GM23338 (cell line): ENCODE data around the gene UBXN4. TPM values are rescaled to one million over a fixed set of nuclear protein-coding genes. Genes with fewer than 3 reads are reported as not detected.

ENCODE experiments used
- ATAC-seq: fragments of 200-7000 bp; cut with Tn5 transposase; 3 replicates; pipeline ENCODE4 v1.9.1; 2020
- DNase-seq: peaks from one replicate; pipeline ENCODE4 v3.0.0-alpha.2; 2015; ENCODE audit warnings: low spot score
- H2AFZ ChIP-seq: fragments of 200-600 bp; sonication (generic); 2 replicates; pipeline ENCODE4 v1.8.0; 2016; ENCODE audit warnings: antibody characterized with exemption, mild to moderate bottlenecking, moderate library complexity
- H3F3A ChIP-seq: fragments of 200-600 bp; sonication (generic); replicated peaks from 2 replicates; pipeline ENCODE4 v1.8.0; 2017; ENCODE audit warnings: antibody characterized with exemption, mixed run types, low read depth
- H3K27ac ChIP-seq: fragments of 200-600 bp; sonication (generic); 2 replicates; pipeline ENCODE4 v1.6.1; 2016; ENCODE audit warnings: low read depth
- H3K27me3 ChIP-seq: fragments of 200-600 bp; sonication (generic); 2 replicates; pipeline ENCODE4 v1.8.0; 2016; ENCODE audit warnings: mild to moderate bottlenecking, mixed run types, moderate library complexity; ENCODE audit not compliant: insufficient read depth
- H3K36me3 ChIP-seq: fragments of 200-600 bp; sonication (generic); 2 replicates; pipeline ENCODE4 v1.8.0; 2016; ENCODE audit warnings: mild to moderate bottlenecking; ENCODE audit not compliant: insufficient read depth
- H3K4me1 ChIP-seq: fragments of 200-600 bp; sonication (generic); 2 replicates; pipeline ENCODE4 v1.8.0; 2016; ENCODE audit warnings: mild to moderate bottlenecking, moderate library complexity; ENCODE audit not compliant: insufficient read depth
- H3K4me2 ChIP-seq: fragments of 200-600 bp; sonication (generic); 2 replicates; pipeline ENCODE4 v1.7.1; 2017; ENCODE audit warnings: mixed run types
- H3K4me3 ChIP-seq: fragments of 200-600 bp; sonication (generic); 2 replicates; pipeline ENCODE4 v1.6.1; 2016; ENCODE audit warnings: mixed run types
- H3K79me2 ChIP-seq: fragments of 200-600 bp; sonication (generic); replicated peaks from 2 replicates; pipeline ENCODE4 v1.8.0; 2017; ENCODE audit warnings: mild to moderate bottlenecking; ENCODE audit not compliant: insufficient read depth
- H3K9me2 ChIP-seq: fragments of 200-600 bp; sonication (generic); 2 replicates; pipeline ENCODE4 v1.8.0; 2017; ENCODE audit not compliant: insufficient read depth
- H4K20me1 ChIP-seq: fragments of 200-600 bp; sonication (generic); replicated peaks from 2 replicates; pipeline ENCODE4 v1.8.0; 2017; ENCODE audit warnings: mild to moderate bottlenecking; ENCODE audit not compliant: insufficient read depth
- H3K27ac Mint-ChIP-seq: 2 replicates; pipeline ENCODE4 v1.8.0; 2020; ENCODE audit warnings: inconsistent platforms, mild to moderate bottlenecking, moderate library complexity, mixed read lengths
- H3K27me3 Mint-ChIP-seq: 3 replicates; pipeline ENCODE4 v1.8.0; 2022; ENCODE audit warnings: low read depth, mild to moderate bottlenecking, moderate library complexity, mixed read lengths, inconsistent platforms; ENCODE audit not compliant: insufficient read depth, poor library complexity
- H3K36me3 Mint-ChIP-seq: 3 replicates; pipeline ENCODE4 v1.8.0; 2021; ENCODE audit warnings: low read depth, mild to moderate bottlenecking, inconsistent platforms, moderate library complexity, mixed read lengths
- H3K4me1 Mint-ChIP-seq: 3 replicates; pipeline ENCODE4 v1.8.0; 2020; ENCODE audit warnings: mild to moderate bottlenecking, inconsistent platforms, mixed read lengths
- H3K4me3 Mint-ChIP-seq: 3 replicates; pipeline ENCODE4 v1.8.0; 2021; ENCODE audit warnings: moderate library complexity, mild to moderate bottlenecking, inconsistent platforms, mixed read lengths
- H3K9me3 Mint-ChIP-seq: 3 replicates; pipeline ENCODE4 v1.8.0; 2020; ENCODE audit warnings: moderate library complexity, mild to moderate bottlenecking, inconsistent platforms, mixed read lengths
- CREB1 ChIP-seq: fragments of 250-450 bp; sonication (Bioruptor Pico); IDR thresholded peaks from 2 replicates; pipeline ENCODE4 v1.5.0; 2020; ENCODE audit warnings: low read depth, mild to moderate bottlenecking, moderate library complexity
- EZH2 ChIP-seq: fragments of 200-600 bp; sonication (generic); IDR thresholded peaks from one replicate; pipeline ENCODE4 v1.8.0; 2017; ENCODE audit warnings: antibody characterized with exemption, mild to moderate bottlenecking, low read depth; ENCODE audit not compliant: unreplicated experiment
- EZH2phosphoT487 ChIP-seq: fragments of 200-600 bp; sonication (generic); IDR thresholded peaks from one replicate; pipeline ENCODE4 v1.8.1; 2018; ENCODE audit warnings: antibody characterized with exemption; ENCODE audit not compliant: unreplicated experiment
- JUNB ChIP-seq: IDR thresholded peaks from one replicate; pipeline ENCODE4 v1.6.1; 2016; ENCODE audit warnings: antibody characterized with exemption; ENCODE audit not compliant: unreplicated experiment
- NANOG ChIP-seq: IDR thresholded peaks from 2 replicates; pipeline ENCODE4 v1.6.1; 2016; ENCODE audit warnings: antibody characterized with exemption, borderline replicate concordance
- STAT1 ChIP-seq: IDR thresholded peaks from one replicate; pipeline ENCODE4 v1.6.1; 2016; ENCODE audit warnings: antibody characterized with exemption; ENCODE audit not compliant: unreplicated experiment
- ZNF114 ChIP-seq: fragments of 250-450 bp; sonication (Bioruptor Pico); IDR thresholded peaks from 2 replicates; pipeline ENCODE4 v1.5.0; 2020; ENCODE audit warnings: mild to moderate bottlenecking, moderate library complexity
- ZNF331 ChIP-seq: fragments of 250-450 bp; sonication (Bioruptor Pico); IDR thresholded peaks from 2 replicates; pipeline ENCODE4 v1.5.0; 2020; ENCODE audit warnings: low read depth, mild to moderate bottlenecking, moderate library complexity
- polyA plus RNA-seq: library from polyadenylated mRNA; unstranded; fragments of >200 nt; fragmentation: Nextera tagmentation; extraction: Ambion mirVana; gene quantifications from 2 replicates; pipeline ENCODE4 v1.2.1, GENCODE V29; 2016
- total RNA-seq: library from RNA; depleted of rRNA; stranded (reverse); fragments of >200 nt; shearing (Covaris generic); gene quantifications from 2 replicates; pipeline ENCODE4 v1.2.3, GENCODE V29; 2014
- TF ChIP-seq, protein P1 (sequence below), 2 experiments: fragments of 200-600 bp in 1 of 2; sonication (generic) in 1 of 2; conservative IDR thresholded peaks; 2 replicates each; pipeline versions ENCODE4 v1.5.1 to v1.6.1; 2016 to 2017; ENCODE audit warnings: antibody characterized with exemption in 2 of 2, low read depth in 2 of 2, mild to moderate bottlenecking in 2 of 2, moderate library complexity in 1 of 2
- TF ChIP-seq, protein P2 (sequence below): IDR thresholded peaks from one replicate; pipeline ENCODE4 v1.6.1; 2018; ENCODE audit warnings: antibody characterized with exemption; ENCODE audit not compliant: unreplicated experiment

Gene UBXN4
- total and polyA plus RNA-seq, 2 experiments from 2014 or later = 57.6 to 226 TPM

- H3K9me2 ChIP-seq = 0 out of 2 replicates have a peak, but pooled peaks cover 2% of the 10 kb centered on the region
- Mint-ChIP-seq H3K27me3 (peaks cover 2% of the 10 kb centered on the region), H3K36me3 (no peaks in the 10 kb centered on the region; the same call in 2 of the 3 replicates), H3K27ac (no peak overlapping the region), H3K9me3 (peaks cover 11% of the 10 kb centered on the region; the same call in 2 of the 3 replicates), H3K4me3 (no peak overlapping the region), H3K4me1 (no peaks in the 10 kb centered on the region)
- H3K27me3 ChIP-seq = no peaks in the 10 kb centered on the region
- no peak overlapping the region for H3K27ac ChIP-seq
- TF ChIP-seq ZNF331 (CRISPR knock-in tag) = no peak
- no peaks in the 10 kb centered on the region for H3K79me2 ChIP-seq
- H2AFZ ChIP-seq = no peak overlapping the region; the same call in 1 of the 2 replicates
- H3K4me1 ChIP-seq = no peaks in the 10 kb centered on the region
- H3K4me3 ChIP-seq = no peak overlapping the region
- no peaks in the 10 kb centered on the region for H4K20me1 ChIP-seq
- DNase-seq = no peak
- H3K4me2 ChIP-seq = no peak overlapping the region
- H3K36me3 ChIP-seq = no peaks in the 10 kb centered on the region
- H3F3A ChIP-seq = no peaks in the 10 kb centered on the region
- no peak for ATAC-seq
Measured at GRCh38 chr2:135817951-135818350, 76.3 kb downstream of the UBXN4 start.

DNA sequence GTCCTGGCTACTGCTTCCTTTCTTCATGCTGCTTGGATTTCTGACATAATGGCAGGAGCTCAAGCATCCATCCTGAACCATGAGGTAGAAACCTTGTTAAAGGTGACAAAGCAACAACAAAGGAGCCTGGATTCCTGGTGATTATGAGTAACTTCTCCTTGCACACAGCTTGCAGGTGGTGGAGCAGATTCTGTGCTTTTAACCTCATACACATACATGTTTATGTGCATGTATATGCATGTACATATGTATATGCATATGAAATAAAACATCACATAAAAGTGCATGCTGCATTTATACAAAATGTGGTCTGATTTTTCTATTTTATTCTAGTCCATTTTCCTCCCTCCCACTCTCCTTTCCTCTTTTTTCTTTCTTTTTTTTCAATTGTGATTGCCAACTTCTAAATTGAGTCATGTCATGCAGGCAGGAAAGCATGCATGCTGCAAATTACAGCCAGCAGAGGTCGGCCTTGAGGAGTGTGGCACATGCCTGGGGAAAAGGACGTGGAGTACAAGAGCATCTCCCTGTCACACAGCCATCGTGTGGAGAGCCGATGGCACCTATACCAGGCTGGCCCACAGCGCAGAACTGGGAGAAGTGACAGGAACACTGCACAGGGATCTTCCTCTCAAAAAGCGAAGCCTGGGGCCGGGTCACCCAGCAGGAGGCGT lies 77.4 kb downstream of the UBXN4 start:
- peak; percentile 71 for DNase-seq
- H2AFZ ChIP-seq = peak overlapping the region; percentile 1; the same call in 1 of the 2 replicates
- Mint-ChIP-seq H3K27me3 (peaks cover 2% of the 10 kb centered on the region), H3K36me3 (no peaks in the 10 kb centered on the region; the same call in 2 of the 3 replicates), H3K27ac (no peak overlapping the region), H3K9me3 (peaks cover 15% of the 10 kb centered on the region; the same call in 2 of the 3 replicates), H3K4me1 (no peaks in the 10 kb centered on the region), H3K4me3 (no peak overlapping the region)
- TF ChIP-seq, protein P1, sequence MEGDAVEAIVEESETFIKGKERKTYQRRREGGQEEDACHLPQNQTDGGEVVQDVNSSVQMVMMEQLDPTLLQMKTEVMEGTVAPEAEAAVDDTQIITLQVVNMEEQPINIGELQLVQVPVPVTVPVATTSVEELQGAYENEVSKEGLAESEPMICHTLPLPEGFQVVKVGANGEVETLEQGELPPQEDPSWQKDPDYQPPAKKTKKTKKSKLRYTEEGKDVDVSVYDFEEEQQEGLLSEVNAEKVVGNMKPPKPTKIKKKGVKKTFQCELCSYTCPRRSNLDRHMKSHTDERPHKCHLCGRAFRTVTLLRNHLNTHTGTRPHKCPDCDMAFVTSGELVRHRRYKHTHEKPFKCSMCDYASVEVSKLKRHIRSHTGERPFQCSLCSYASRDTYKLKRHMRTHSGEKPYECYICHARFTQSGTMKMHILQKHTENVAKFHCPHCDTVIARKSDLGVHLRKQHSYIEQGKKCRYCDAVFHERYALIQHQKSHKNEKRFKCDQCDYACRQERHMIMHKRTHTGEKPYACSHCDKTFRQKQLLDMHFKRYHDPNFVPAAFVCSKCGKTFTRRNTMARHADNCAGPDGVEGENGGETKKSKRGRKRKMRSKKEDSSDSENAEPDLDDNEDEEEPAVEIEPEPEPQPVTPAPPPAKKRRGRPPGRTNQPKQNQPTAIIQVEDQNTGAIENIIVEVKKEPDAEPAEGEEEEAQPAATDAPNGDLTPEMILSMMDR (conservative IDR thresholded peaks at IDR 0.05; ENCODE audit: low read depth in 2 of 2) = peak; percentile 65 to 82
- TF ChIP-seq CREB1 (CRISPR knock-in tag) = no peak
- peak; percentile 91 for ATAC-seq
- no peaks in the 10 kb centered on the region for H3K36me3 ChIP-seq
- no peak overlapping the region for H3K4me3 ChIP-seq
- no peak overlapping the region for H3K27ac ChIP-seq
- no peak overlapping the region for H3K4me2 ChIP-seq
- H3K27me3 ChIP-seq = no peaks in the 10 kb centered on the region
- H4K20me1 ChIP-seq = no peaks in the 10 kb centered on the region
- peaks cover 2% of the 10 kb centered on the region; the same call in 1 of the 2 replicates for H3K9me2 ChIP-seq
- no peaks in the 10 kb centered on the region for H3K4me1 ChIP-seq
- no peaks in the 10 kb centered on the region for H3F3A ChIP-seq
- H3K79me2 ChIP-seq = no peaks in the 10 kb centered on the region

DNA sequence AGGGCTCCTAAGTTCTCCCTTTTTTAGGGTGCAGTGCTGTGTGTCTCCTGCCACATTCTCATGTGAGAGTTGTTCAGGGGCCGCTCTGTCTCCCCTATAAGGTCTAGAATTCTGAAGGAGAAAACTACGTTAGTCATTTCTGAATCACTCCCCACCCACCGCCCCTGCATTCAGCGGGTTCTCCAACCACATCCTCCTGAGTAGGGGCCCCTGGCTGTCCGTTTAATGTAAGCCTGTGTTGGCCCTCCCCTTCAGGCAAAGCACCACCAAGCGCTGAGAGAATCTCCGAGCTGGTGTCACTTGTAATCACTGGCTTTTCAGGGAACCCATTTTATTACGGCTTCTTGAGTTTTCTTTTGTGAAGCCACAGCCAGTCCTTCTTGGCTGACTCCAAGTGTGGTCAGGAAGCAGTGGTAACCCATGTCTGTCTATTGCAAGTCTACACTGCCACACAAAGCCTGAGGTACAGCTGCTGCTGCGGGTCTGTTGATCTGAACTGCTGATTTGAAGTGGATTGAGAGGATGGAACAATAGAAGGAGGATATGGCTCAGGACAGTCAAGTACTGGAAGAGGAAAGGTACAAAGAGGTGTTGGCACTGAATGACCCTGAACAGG lies 78.5 kb downstream of the UBXN4 start:
- Mint-ChIP-seq H3K27me3 (peaks cover 2% of the 10 kb centered on the region), H3K36me3 (no peaks in the 10 kb centered on the region; the same call in 2 of the 3 replicates), H3K9me3 (peaks cover 15% of the 10 kb centered on the region; the same call in 2 of the 3 replicates), H3K4me3 (no peak overlapping the region), H3K27ac (no peak overlapping the region), H3K4me1 (no peaks in the 10 kb centered on the region)
- ATAC-seq (no peak), DNase-seq (no peak)
- H3K4me2 ChIP-seq = no peak overlapping the region
- no peaks in the 10 kb centered on the region for H3F3A ChIP-seq
- H3K79me2 ChIP-seq = no peaks in the 10 kb centered on the region
- no peak overlapping the region for H3K4me3 ChIP-seq
- no peaks in the 10 kb centered on the region for H3K4me1 ChIP-seq
- no peaks in the 10 kb centered on the region for H3K36me3 ChIP-seq
- H4K20me1 ChIP-seq = no peaks in the 10 kb centered on the region
- no peaks in the 10 kb centered on the region for H3K27me3 ChIP-seq
- no peak overlapping the region for H3K27ac ChIP-seq
- peaks cover 2% of the 10 kb centered on the region; the same call in 1 of the 2 replicates for H3K9me2 ChIP-seq
- H2AFZ ChIP-seq = peak overlapping the region; percentile 1
- TF ChIP-seq, protein P1 (conservative IDR thresholded peaks at IDR 0.05; ENCODE audit: low read depth in 2 of 2) = no peak
- no peak for TF ChIP-seq STAT1
- no peak for TF ChIP-seq ZNF114 (CRISPR knock-in tag)
- no peak for TF ChIP-seq CREB1 (CRISPR knock-in tag)
- TF ChIP-seq ZNF331 (CRISPR knock-in tag) = no peak
- no peak for TF ChIP-seq EZH2phosphoT487
- no peak for TF ChIP-seq NANOG
- no peak for TF ChIP-seq JUNB
- TF ChIP-seq EZH2 = no peak
- TF ChIP-seq, protein P2, sequence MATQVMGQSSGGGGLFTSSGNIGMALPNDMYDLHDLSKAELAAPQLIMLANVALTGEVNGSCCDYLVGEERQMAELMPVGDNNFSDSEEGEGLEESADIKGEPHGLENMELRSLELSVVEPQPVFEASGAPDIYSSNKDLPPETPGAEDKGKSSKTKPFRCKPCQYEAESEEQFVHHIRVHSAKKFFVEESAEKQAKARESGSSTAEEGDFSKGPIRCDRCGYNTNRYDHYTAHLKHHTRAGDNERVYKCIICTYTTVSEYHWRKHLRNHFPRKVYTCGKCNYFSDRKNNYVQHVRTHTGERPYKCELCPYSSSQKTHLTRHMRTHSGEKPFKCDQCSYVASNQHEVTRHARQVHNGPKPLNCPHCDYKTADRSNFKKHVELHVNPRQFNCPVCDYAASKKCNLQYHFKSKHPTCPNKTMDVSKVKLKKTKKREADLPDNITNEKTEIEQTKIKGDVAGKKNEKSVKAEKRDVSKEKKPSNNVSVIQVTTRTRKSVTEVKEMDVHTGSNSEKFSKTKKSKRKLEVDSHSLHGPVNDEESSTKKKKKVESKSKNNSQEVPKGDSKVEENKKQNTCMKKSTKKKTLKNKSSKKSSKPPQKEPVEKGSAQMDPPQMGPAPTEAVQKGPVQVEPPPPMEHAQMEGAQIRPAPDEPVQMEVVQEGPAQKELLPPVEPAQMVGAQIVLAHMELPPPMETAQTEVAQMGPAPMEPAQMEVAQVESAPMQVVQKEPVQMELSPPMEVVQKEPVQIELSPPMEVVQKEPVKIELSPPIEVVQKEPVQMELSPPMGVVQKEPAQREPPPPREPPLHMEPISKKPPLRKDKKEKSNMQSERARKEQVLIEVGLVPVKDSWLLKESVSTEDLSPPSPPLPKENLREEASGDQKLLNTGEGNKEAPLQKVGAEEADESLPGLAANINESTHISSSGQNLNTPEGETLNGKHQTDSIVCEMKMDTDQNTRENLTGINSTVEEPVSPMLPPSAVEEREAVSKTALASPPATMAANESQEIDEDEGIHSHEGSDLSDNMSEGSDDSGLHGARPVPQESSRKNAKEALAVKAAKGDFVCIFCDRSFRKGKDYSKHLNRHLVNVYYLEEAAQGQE = no peak
